Measurements from ENCODE around the gene LRFN3.

GRCh38 chr19:35958660-35959039, 22.5 kb downstream of the LRFN3 start:
- no peak for TF ChIP-seq CTCF (IDR thresholded peaks at IDR 0.05)
- no peak for TF ChIP-seq EZH2phosphoT487 (IDR thresholded peaks at IDR 0.05)
- TF ChIP-seq EZH2 (IDR thresholded peaks at IDR 0.05) = no peak

Data from neural progenitor cell (in vitro differentiated cells).